Trophoblast cell (in vitro differentiated cells and primary cell): ENCODE results near the gene STIM1.

Experiments
- DNase-seq, 2 donors: peaks; one replicate each; pipeline ENCODE4 v3.0.0-alpha.2; 2016
- H2AFZ ChIP-seq: 2 replicates; pipeline ENCODE4 v1.6.1; 2013; ENCODE audit warnings: low read length, moderate library complexity, mild to moderate bottlenecking; ENCODE audit not compliant: insufficient read depth, poor library complexity
- H2AK5ac ChIP-seq: 2 replicates; pipeline ENCODE4 v1.6.1; 2013; ENCODE audit warnings: mild to moderate bottlenecking, low read length
- H2BK120ac ChIP-seq: 2 replicates; pipeline ENCODE4 v1.6.1; 2013; ENCODE audit warnings: low read length, mild to moderate bottlenecking, moderate library complexity; ENCODE audit not compliant: insufficient read depth, poor library complexity
- H2BK12ac ChIP-seq: 2 replicates; pipeline ENCODE4 v1.6.1; 2013; ENCODE audit warnings: mild to moderate bottlenecking, low read length, moderate library complexity
- H2BK5ac ChIP-seq: 2 replicates; pipeline ENCODE4 v1.6.1; 2013; ENCODE audit warnings: low read length, low read depth, moderate library complexity, mild to moderate bottlenecking; ENCODE audit not compliant: poor library complexity
- H3K14ac ChIP-seq: 2 replicates; pipeline ENCODE4 v1.6.1; 2013; ENCODE audit warnings: mild to moderate bottlenecking, low read length
- H3K18ac ChIP-seq: 2 replicates; pipeline ENCODE4 v1.6.1; 2013; ENCODE audit warnings: mild to moderate bottlenecking, low read length
- H3K23ac ChIP-seq: 2 replicates; pipeline ENCODE4 v1.6.1; 2013; ENCODE audit warnings: low read length
- H3K27ac ChIP-seq: 2 replicates; pipeline ENCODE4 v1.5.1; 2013; ENCODE audit warnings: low read depth, mild to moderate bottlenecking, inconsistent platforms, low read length, moderate library complexity
- H3K27me3 ChIP-seq: 2 replicates; pipeline ENCODE4 v1.6.1; 2013; ENCODE audit warnings: inconsistent platforms, mild to moderate bottlenecking, low read length, moderate library complexity; ENCODE audit not compliant: insufficient read depth
- H3K36me3 ChIP-seq, 2 experiments: 1 replicate in 1 of 2; 2 replicates in 1 of 2; pipeline ENCODE4 v1.6.1; 2013; ENCODE audit warnings: low read length in 2 of 2, mild to moderate bottlenecking in 2 of 2, moderate library complexity in 1 of 2; ENCODE audit not compliant: insufficient read depth in 2 of 2, control insufficient read depth in 1 of 2
- H3K4ac ChIP-seq: 2 replicates; pipeline ENCODE4 v1.6.1; 2013; ENCODE audit warnings: low read depth, mild to moderate bottlenecking, low read length, moderate library complexity
- H3K4me1 ChIP-seq, 2 experiments: 1 replicate in 1 of 2; 2 replicates in 1 of 2; pipeline ENCODE4 v1.6.1; 2013; ENCODE audit warnings: low read length in 2 of 2, mild to moderate bottlenecking in 2 of 2, moderate library complexity in 1 of 2; ENCODE audit not compliant: insufficient read depth in 2 of 2, control insufficient read depth in 1 of 2
- H3K4me2 ChIP-seq: 2 replicates; pipeline ENCODE4 v1.6.1; 2013; ENCODE audit warnings: inconsistent platforms, mild to moderate bottlenecking, low read length, moderate library complexity
- H3K4me3 ChIP-seq: 2 replicates; pipeline ENCODE4 v1.5.1; 2013; ENCODE audit warnings: mild to moderate bottlenecking, low read depth, low read length, inconsistent platforms
- H3K79me1 ChIP-seq: one replicate; pipeline ENCODE4 v1.6.1; 2013; ENCODE audit warnings: low read length
- H3K79me2 ChIP-seq: 2 replicates; pipeline ENCODE4 v1.6.1; 2013; ENCODE audit warnings: low read length, mild to moderate bottlenecking; ENCODE audit not compliant: control insufficient read depth, insufficient read depth, poor library complexity
- H3K9ac ChIP-seq: 2 replicates; pipeline ENCODE4 v1.6.1; 2013; ENCODE audit warnings: mild to moderate bottlenecking, low read length
- H3K9me3 ChIP-seq: 2 replicates; pipeline ENCODE4 v1.6.1; 2013; ENCODE audit warnings: low read depth, mild to moderate bottlenecking, control low read depth, inconsistent platforms, low read length; ENCODE audit not compliant: insufficient read depth
- H4K12ac ChIP-seq: 2 replicates; pipeline ENCODE4 v1.6.1; 2013; ENCODE audit warnings: low read depth, mild to moderate bottlenecking, low read length, moderate library complexity
- H4K8ac ChIP-seq: 2 replicates; pipeline ENCODE4 v1.6.1; 2013; ENCODE audit warnings: low read depth, mild to moderate bottlenecking, low read length, moderate library complexity
- H4K91ac ChIP-seq: one replicate; pipeline ENCODE4 v1.6.1; 2013; ENCODE audit warnings: low read depth, mild to moderate bottlenecking, low read length, moderate library complexity
- WGBS: extraction: QIAGEN DNeasy Blood & Tissue Kit; methylation state at CpG from one replicate; pipeline ENCODE4 v1.1.7; 2013; ENCODE audit warnings: missing lambda C conversion rate; ENCODE audit not compliant: insufficient read length, insufficient coverage; ENCODE audit errors: extremely low coverage; 5-methylcytosine and 5-hydroxymethylcytosine counted together

The STIM1 gene

GRCh38 chr11:3834349-3834663, 21.2 kb upstream of the STIM1 start:
- Histone ChIP-seq H2AK5ac (no peak overlapping the region), H3K18ac (no peak overlapping the region), H3K4ac (no peak overlapping the region), H2BK120ac (no peak overlapping the region), H4K8ac (no peak overlapping the region), H3K27ac (no peak overlapping the region), H4K12ac (no peak overlapping the region), H3K9me3 (no peaks in the 10 kb centered on the region), H3K27me3 (no peaks in the 10 kb centered on the region), H3K9ac (no peak overlapping the region), H3K4me1 (peaks cover 7 to 25% of the 10 kb centered on the region in 2 experiments), H2AFZ (no peak overlapping the region), H3K14ac (no peak overlapping the region), H4K91ac (no peak overlapping the region), H2BK12ac (no peak overlapping the region), H2BK5ac (no peak overlapping the region), H3K23ac (no peak overlapping the region), H3K36me3 (peaks cover 7 to 15% of the 10 kb centered on the region in 2 experiments), H3K4me3 (no peak overlapping the region), H3K79me1 (no peaks in the 10 kb centered on the region), H3K4me2 (no peak overlapping the region), H3K79me2 (peaks cover 4% of the 10 kb centered on the region)
- WGBS, result no CpG with 5 or more reads among the region's 4 CpGs
- no peak for DNase-seq

- peaks cover 4% of the 10 kb centered on the region for H3K79me2 ChIP-seq
- H2BK5ac ChIP-seq, result no peak overlapping the region
- H3K9ac ChIP-seq, result no peak overlapping the region
- no peak overlapping the region for H4K8ac ChIP-seq
- no peaks in the 10 kb centered on the region for H3K27me3 ChIP-seq
- H4K12ac ChIP-seq, result no peak overlapping the region
- H3K27ac ChIP-seq, result no peak overlapping the region
- WGBS, result no CpG with 5 or more reads among the region's 7 CpGs
- H3K4me3 ChIP-seq, result no peak overlapping the region
- no peak overlapping the region for H3K4me2 ChIP-seq
- no peak overlapping the region for H2AFZ ChIP-seq
- peaks cover 6 to 15% of the 10 kb centered on the region in 2 experiments for H3K36me3 ChIP-seq
- H2BK12ac ChIP-seq, result no peak overlapping the region
- no peak overlapping the region for H3K14ac ChIP-seq
- H3K9me3 ChIP-seq, result no peaks in the 10 kb centered on the region
- no peak for DNase-seq
- no peak overlapping the region for H3K18ac ChIP-seq
- H3K23ac ChIP-seq, result no peak overlapping the region
- H3K79me1 ChIP-seq, result no peaks in the 10 kb centered on the region
- H2BK120ac ChIP-seq, result no peak overlapping the region
- H4K91ac ChIP-seq, result no peak overlapping the region
- H3K4ac ChIP-seq, result no peak overlapping the region
- peaks cover 11 to 28% of the 10 kb centered on the region in 2 experiments for H3K4me1 ChIP-seq
- H2AK5ac ChIP-seq, result no peak overlapping the region
Measured at GRCh38 chr11:3834664-3835461, 20.6 kb upstream of the STIM1 start.

GRCh38 chr11:3835751-3836150, 19.7 kb upstream of the STIM1 start:
- Histone ChIP-seq H3K36me3 (peaks cover 5 to 13% of the 10 kb centered on the region in 2 experiments), H3K4me3 (no peak overlapping the region), H4K91ac (no peak overlapping the region), H2AK5ac (no peak overlapping the region), H2BK5ac (no peak overlapping the region), H2AFZ (no peak overlapping the region), H3K9me3 (no peaks in the 10 kb centered on the region), H3K18ac (no peak overlapping the region), H3K14ac (no peak overlapping the region), H3K79me1 (peaks cover 4% of the 10 kb centered on the region), H3K4ac (peak overlapping the region; percentile 49), H2BK120ac (no peak overlapping the region), H3K4me1 (peaks cover 11 to 28% of the 10 kb centered on the region in 2 experiments), H3K23ac (no peak overlapping the region), H3K9ac (no peak overlapping the region), H2BK12ac (no peak overlapping the region), H3K27me3 (no peaks in the 10 kb centered on the region), H4K12ac (no peak overlapping the region), H3K4me2 (no peak overlapping the region), H3K27ac (no peak overlapping the region), H4K8ac (no peak overlapping the region), H3K79me2 (peaks cover 10% of the 10 kb centered on the region)
- WGBS, result no CpG with 5 or more reads among the region's 4 CpGs
- no peak for DNase-seq

- no peak overlapping the region for H4K8ac ChIP-seq
- peaks cover 1 to 7% of the 10 kb centered on the region in 2 experiments for H3K36me3 ChIP-seq
- DNase-seq, result peak in 1 of 2 donors; percentile 23
- H2BK5ac ChIP-seq, result no peak overlapping the region
- no peak overlapping the region for H2BK120ac ChIP-seq
- no peak overlapping the region for H3K18ac ChIP-seq
- H3K4me2 ChIP-seq, result no peak overlapping the region
- no peak overlapping the region for H2AFZ ChIP-seq
- H3K79me1 ChIP-seq, result peaks cover 9% of the 10 kb centered on the region
- WGBS, result no CpG with 5 or more reads among the region's 5 CpGs
- no peak overlapping the region for H2AK5ac ChIP-seq
- peaks cover 11 to 28% of the 10 kb centered on the region in 2 experiments for H3K4me1 ChIP-seq
- no peak overlapping the region for H3K14ac ChIP-seq
- no peak overlapping the region for H3K4me3 ChIP-seq
- H3K79me2 ChIP-seq, result peaks cover 12% of the 10 kb centered on the region
- H3K4ac ChIP-seq, result peak overlapping the region; percentile 72
- H4K91ac ChIP-seq, result no peak overlapping the region
- H4K12ac ChIP-seq, result no peak overlapping the region
- H2BK12ac ChIP-seq, result no peak overlapping the region
- no peak overlapping the region for H3K9ac ChIP-seq
- no peaks in the 10 kb centered on the region for H3K27me3 ChIP-seq
- no peak overlapping the region for H3K27ac ChIP-seq
- H3K9me3 ChIP-seq, result no peaks in the 10 kb centered on the region
- no peak overlapping the region for H3K23ac ChIP-seq
Measured at GRCh38 chr11:3836903-3837302, 18.6 kb upstream of the STIM1 start.
